Fibroblast of lung (primary cell): ENCODE results near the gene PRDX5. TPM values are rescaled to one million over a fixed set of nuclear protein-coding genes. Genes with fewer than 3 reads are reported as not detected.
A peak's percentile ranks its signal among the peaks of the same experiment; 100 is the strongest.

Experiments
- DNase-seq, 2 donors: peaks; one replicate each; pipeline versions ENCODE4 v3.0.0 to v3.0.0-alpha.2; 2010; ENCODE audit warnings: low read depth in 2 of 2
- H2AFZ ChIP-seq: 2 replicates; pipeline ENCODE4 v1.5.1; 2012; ENCODE audit warnings: low read length, control low read depth, inconsistent platforms
- H3K27ac ChIP-seq: 2 replicates; pipeline ENCODE4 v1.5.1; 2011; ENCODE audit warnings: low read length, control low read depth; ENCODE audit not compliant: insufficient read depth
- H3K27me3 ChIP-seq: 2 replicates; pipeline ENCODE4 v1.5.1; 2011; ENCODE audit warnings: mild to moderate bottlenecking, low read length; ENCODE audit not compliant: control insufficient read depth, insufficient read depth
- H3K36me3 ChIP-seq: 2 replicates; pipeline ENCODE4 v1.5.1; 2011; ENCODE audit warnings: low read length; ENCODE audit not compliant: control insufficient read depth, insufficient read depth
- H3K4me1 ChIP-seq: 2 replicates; pipeline ENCODE4 v1.5.1; 2011; ENCODE audit warnings: low read length; ENCODE audit not compliant: control insufficient read depth, insufficient read depth; ENCODE audit errors: extremely low read depth
- H3K4me2 ChIP-seq: 2 replicates; pipeline ENCODE4 v1.5.1; 2011; ENCODE audit warnings: low read length, control low read depth; ENCODE audit not compliant: insufficient read depth; ENCODE audit errors: extremely low read depth
- H3K4me3 ChIP-seq, 4 experiments: fragments of 200-600 bp in 1 of 4; sonication (generic) in 1 of 4; replicated peaks in 1 of 4; 2 replicates each; pipeline ENCODE4 v1.5.1; 2011 to 2016; ENCODE audit warnings: low read length in 4 of 4, low read depth in 3 of 4, mild to moderate bottlenecking in 3 of 4, control low read depth in 2 of 4, inconsistent platforms in 1 of 4, mixed read lengths in 1 of 4; ENCODE audit not compliant: insufficient read depth in 1 of 4; ENCODE audit errors: control extremely low read depth in 1 of 4
- H3K79me2 ChIP-seq: 2 replicates; pipeline ENCODE4 v1.5.1; 2012; ENCODE audit warnings: mild to moderate bottlenecking, low read length, inconsistent platforms; ENCODE audit not compliant: control insufficient read depth, insufficient read depth
- H3K9ac ChIP-seq: 2 replicates; pipeline ENCODE4 v1.5.1; 2011; ENCODE audit warnings: mild to moderate bottlenecking, low read length, control low read depth; ENCODE audit not compliant: insufficient read depth
- H3K9me3 ChIP-seq: 2 replicates; pipeline ENCODE4 v1.5.1; 2012; ENCODE audit warnings: low read depth, low read length; ENCODE audit not compliant: control insufficient read depth, insufficient read depth
- H4K20me1 ChIP-seq: 2 replicates; pipeline ENCODE4 v1.5.1; 2011; ENCODE audit warnings: low read length; ENCODE audit not compliant: control insufficient read depth, insufficient read depth; ENCODE audit errors: extremely low read depth
- EZH2 ChIP-seq: IDR thresholded peaks from 2 replicates; pipeline ENCODE4 v1.5.1; 2012; ENCODE audit warnings: low read length, control low read depth, mild to moderate bottlenecking; ENCODE audit errors: missing control alignments
- polyA plus RNA-seq, 2 donors: library from polyadenylated mRNA; depleted of rRNA in 1 of 2; stranded (reverse) in 1 of 2; unstranded in 1 of 2; fragments of >200 nt; gene quantifications; 2 replicates each; pipeline ENCODE4 v1.2.1, GENCODE V29; 2011 to 2012; ENCODE audit warnings: missing spikeins in 1 of 2
- total RNA-seq: library from RNA; depleted of rRNA; stranded (reverse); fragments of >200 nt; gene quantifications from 2 replicates; pipeline ENCODE4 v1.2.1, GENCODE V29; 2014
- TF ChIP-seq, protein P1 (sequence below), 2 donors: IDR thresholded peaks in 1 of 2; conservative IDR thresholded peaks in 1 of 2; 1 replicate in 1 of 2; 2 replicates in 1 of 2; pipeline ENCODE4 v1.5.1; 2011 to 2012; ENCODE audit warnings: low read length in 2 of 2, control low read depth in 1 of 2, inconsistent platforms in 1 of 2, low read depth in 1 of 2, mild to moderate bottlenecking in 1 of 2

The PRDX5 gene
- total and polyA plus RNA-seq, 2 donors (not counting 1 experiment from before 2014, with no cell fraction given) = 319 to 431 TPM

GRCh38 chr11:64359712-64360445, 42.0 kb downstream of the PRDX5 start:
- H3K4me2 ChIP-seq = peak overlapping the region; percentile 97
- TF ChIP-seq, protein P1, sequence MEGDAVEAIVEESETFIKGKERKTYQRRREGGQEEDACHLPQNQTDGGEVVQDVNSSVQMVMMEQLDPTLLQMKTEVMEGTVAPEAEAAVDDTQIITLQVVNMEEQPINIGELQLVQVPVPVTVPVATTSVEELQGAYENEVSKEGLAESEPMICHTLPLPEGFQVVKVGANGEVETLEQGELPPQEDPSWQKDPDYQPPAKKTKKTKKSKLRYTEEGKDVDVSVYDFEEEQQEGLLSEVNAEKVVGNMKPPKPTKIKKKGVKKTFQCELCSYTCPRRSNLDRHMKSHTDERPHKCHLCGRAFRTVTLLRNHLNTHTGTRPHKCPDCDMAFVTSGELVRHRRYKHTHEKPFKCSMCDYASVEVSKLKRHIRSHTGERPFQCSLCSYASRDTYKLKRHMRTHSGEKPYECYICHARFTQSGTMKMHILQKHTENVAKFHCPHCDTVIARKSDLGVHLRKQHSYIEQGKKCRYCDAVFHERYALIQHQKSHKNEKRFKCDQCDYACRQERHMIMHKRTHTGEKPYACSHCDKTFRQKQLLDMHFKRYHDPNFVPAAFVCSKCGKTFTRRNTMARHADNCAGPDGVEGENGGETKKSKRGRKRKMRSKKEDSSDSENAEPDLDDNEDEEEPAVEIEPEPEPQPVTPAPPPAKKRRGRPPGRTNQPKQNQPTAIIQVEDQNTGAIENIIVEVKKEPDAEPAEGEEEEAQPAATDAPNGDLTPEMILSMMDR (conservative IDR thresholded peaks at IDR 0.05 in 1 of 2, IDR thresholded peaks at IDR 0.05 in 1 of 2; ENCODE audit: low read depth in 1 of 2, low read length in 2 of 2) = no peak
- TF ChIP-seq EZH2 = no peak
- peaks cover 16% of the 10 kb centered on the region for H3K36me3 ChIP-seq
- no peak for DNase-seq
- H2AFZ ChIP-seq = peak overlapping the region; percentile 88
- no peaks in the 10 kb centered on the region for H3K9me3 ChIP-seq
- peaks cover 20% of the 10 kb centered on the region for H3K4me1 ChIP-seq
- peak overlapping the region; percentile 88 for H3K9ac ChIP-seq
- H3K27ac ChIP-seq = no peak overlapping the region
- no peaks in the 10 kb centered on the region for H3K27me3 ChIP-seq
- H3K4me3 ChIP-seq = peak overlapping the region; percentile 75 to 96 (median 92)
- H4K20me1 ChIP-seq = no peaks in the 10 kb centered on the region
- peaks cover 13% of the 10 kb centered on the region for H3K79me2 ChIP-seq

- Histone ChIP-seq H3K9me3 (no peaks in the 10 kb centered on the region), H2AFZ (no peak overlapping the region), H3K4me2 (no peak overlapping the region), H3K27me3 (no peaks in the 10 kb centered on the region), H3K79me2 (peaks cover 13% of the 10 kb centered on the region), H3K4me1 (peaks cover 17% of the 10 kb centered on the region), H4K20me1 (no peaks in the 10 kb centered on the region), H3K36me3 (peaks cover 18% of the 10 kb centered on the region), H3K9ac (no peak overlapping the region), H3K27ac (no peak overlapping the region), H3K4me3 (peak overlapping the region in 1 of 4 experiments; percentile 89)
- no peak for TF ChIP-seq EZH2
- TF ChIP-seq, protein P1 (conservative IDR thresholded peaks at IDR 0.05 in 1 of 2, IDR thresholded peaks at IDR 0.05 in 1 of 2; ENCODE audit: low read depth in 1 of 2, low read length in 2 of 2) = no peak
- no peak for DNase-seq
Observed at GRCh38 chr11:64360448-64360921, 42.6 kb downstream of the PRDX5 start.

GRCh38 chr11:64361659-64362058, 43.7 kb downstream of the PRDX5 start:
- Histone ChIP-seq H4K20me1 (no peaks in the 10 kb centered on the region), H3K9me3 (no peaks in the 10 kb centered on the region), H3K9ac (no peak overlapping the region), H3K27ac (no peak overlapping the region), H3K4me1 (peaks cover 16% of the 10 kb centered on the region), H2AFZ (no peak overlapping the region), H3K4me2 (no peak overlapping the region), H3K4me3 (no peak overlapping the region), H3K27me3 (no peaks in the 10 kb centered on the region), H3K36me3 (peaks cover 18% of the 10 kb centered on the region), H3K79me2 (peaks cover 13% of the 10 kb centered on the region)
- TF ChIP-seq, protein P1 (conservative IDR thresholded peaks at IDR 0.05 in 1 of 2, IDR thresholded peaks at IDR 0.05 in 1 of 2; ENCODE audit: low read depth in 1 of 2, low read length in 2 of 2) = no peak
- no peak for TF ChIP-seq EZH2
- no peak for DNase-seq
